Neutrophil (primary cell): ENCODE results near the gene GMFB.
"Not testable (repeated sequence)": the region's sequence is repeated elsewhere in the genome, so short reads cannot be mapped to it uniquely, and the experiment has no call there.

ENCODE experiments used
- H3K27ac ChIP-seq: fragments of 200-600 bp; sonication (generic); 2 replicates; pipeline ENCODE4 v1.5.1; 2016; ENCODE audit warnings: mild to moderate bottlenecking, moderate library complexity
- H3K27me3 ChIP-seq: fragments of 200-600 bp; sonication (generic); 2 replicates; pipeline ENCODE4 v1.6.0; 2016; ENCODE audit warnings: mild to moderate bottlenecking
- H3K36me3 ChIP-seq: fragments of 200-600 bp; sonication (generic); 2 replicates; pipeline ENCODE4 v1.5.1; 2017
- H3K4me1 ChIP-seq, 2 experiments: fragments of 200-600 bp in 1 of 2; sonication (generic) in 1 of 2; 1 replicate in 1 of 2; 2 replicates in 1 of 2; pipeline versions ENCODE4 v1.5.1 to v1.6.1; 2013 to 2016; ENCODE audit warnings: low read depth in 1 of 2, low read length in 1 of 2, mild to moderate bottlenecking in 1 of 2, moderate library complexity in 1 of 2; ENCODE audit not compliant: control insufficient read depth in 1 of 2, insufficient read depth in 1 of 2
- H3K4me3 ChIP-seq, 2 experiments: fragments of 200-600 bp in 1 of 2; sonication (generic) in 1 of 2; 1 replicate in 1 of 2; 2 replicates in 1 of 2; pipeline ENCODE4 v1.5.1; 2013 to 2016; ENCODE audit warnings: low read depth in 1 of 2, low read length in 1 of 2, mild to moderate bottlenecking in 1 of 2, moderate library complexity in 1 of 2
- H3K9me3 ChIP-seq: fragments of 200-600 bp; sonication (generic); 2 replicates; pipeline ENCODE4 v1.5.1; 2016
- TF ChIP-seq, protein P1 (sequence below): fragments of 200-600 bp; sonication (generic); IDR thresholded peaks from 2 replicates; pipeline ENCODE4 v1.5.1; 2016; ENCODE audit warnings: antibody characterized with exemption

GMFB gene

DNA sequence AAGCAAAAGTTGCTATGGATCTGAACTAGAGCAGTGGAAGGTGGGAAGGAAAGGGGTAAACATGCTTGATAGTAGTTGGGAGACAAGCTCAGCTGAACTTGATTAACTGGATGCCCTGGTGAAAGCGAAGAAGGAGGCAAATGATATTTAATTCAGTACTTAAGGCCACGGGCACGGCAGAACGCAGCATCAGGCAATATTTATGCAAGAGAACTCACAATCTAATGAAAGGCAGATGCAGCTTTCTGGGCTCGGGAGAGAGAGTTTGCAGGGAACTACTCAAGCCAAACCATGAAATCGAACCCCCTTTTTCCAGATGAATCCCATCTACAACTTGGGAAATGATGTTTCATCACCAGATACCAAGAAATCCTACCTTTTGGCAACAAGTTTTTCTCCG is 44.1 kb downstream of the GMFB start:
- TF ChIP-seq, protein P1, sequence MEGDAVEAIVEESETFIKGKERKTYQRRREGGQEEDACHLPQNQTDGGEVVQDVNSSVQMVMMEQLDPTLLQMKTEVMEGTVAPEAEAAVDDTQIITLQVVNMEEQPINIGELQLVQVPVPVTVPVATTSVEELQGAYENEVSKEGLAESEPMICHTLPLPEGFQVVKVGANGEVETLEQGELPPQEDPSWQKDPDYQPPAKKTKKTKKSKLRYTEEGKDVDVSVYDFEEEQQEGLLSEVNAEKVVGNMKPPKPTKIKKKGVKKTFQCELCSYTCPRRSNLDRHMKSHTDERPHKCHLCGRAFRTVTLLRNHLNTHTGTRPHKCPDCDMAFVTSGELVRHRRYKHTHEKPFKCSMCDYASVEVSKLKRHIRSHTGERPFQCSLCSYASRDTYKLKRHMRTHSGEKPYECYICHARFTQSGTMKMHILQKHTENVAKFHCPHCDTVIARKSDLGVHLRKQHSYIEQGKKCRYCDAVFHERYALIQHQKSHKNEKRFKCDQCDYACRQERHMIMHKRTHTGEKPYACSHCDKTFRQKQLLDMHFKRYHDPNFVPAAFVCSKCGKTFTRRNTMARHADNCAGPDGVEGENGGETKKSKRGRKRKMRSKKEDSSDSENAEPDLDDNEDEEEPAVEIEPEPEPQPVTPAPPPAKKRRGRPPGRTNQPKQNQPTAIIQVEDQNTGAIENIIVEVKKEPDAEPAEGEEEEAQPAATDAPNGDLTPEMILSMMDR = no peak
- Histone ChIP-seq H3K27ac (no peak overlapping the region), H3K4me1 (peaks cover 54 to 55% of the 10 kb centered on the region in 2 experiments), H3K9me3 (no peaks in the 10 kb centered on the region), H3K27me3 (no peaks in the 10 kb centered on the region), H3K36me3 (no peaks in the 10 kb centered on the region), H3K4me3 (no peak overlapping the region)

DNA sequence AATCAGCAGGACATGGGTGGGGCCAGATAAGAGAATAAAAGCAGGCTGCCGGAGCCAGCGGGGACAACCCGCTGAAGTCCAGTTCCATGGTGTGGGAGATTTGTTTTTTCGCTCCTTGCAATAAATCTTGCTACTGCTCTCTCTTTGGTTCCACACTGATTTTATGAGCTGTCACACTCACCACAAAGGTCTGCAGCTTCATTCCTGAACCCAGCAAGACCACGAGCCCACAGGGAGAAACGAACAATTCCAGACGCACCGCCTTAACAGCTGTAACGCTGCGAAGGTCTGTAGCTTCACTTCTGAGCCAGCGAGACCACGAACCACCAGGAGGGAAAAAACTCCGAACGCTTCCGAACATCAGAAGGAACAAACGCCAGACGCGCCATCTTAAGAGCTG is 44.8 kb downstream of the GMFB start:
- TF ChIP-seq, protein P1 = no peak
- Histone ChIP-seq H3K4me3 (no peak overlapping the region), H3K27ac (no peak overlapping the region), H3K4me1 (peaks cover 53 to 55% of the 10 kb centered on the region in 2 experiments), H3K27me3 (no peaks in the 10 kb centered on the region), H3K36me3 (no peaks in the 10 kb centered on the region), H3K9me3 (no peaks in the 10 kb centered on the region)

DNA sequence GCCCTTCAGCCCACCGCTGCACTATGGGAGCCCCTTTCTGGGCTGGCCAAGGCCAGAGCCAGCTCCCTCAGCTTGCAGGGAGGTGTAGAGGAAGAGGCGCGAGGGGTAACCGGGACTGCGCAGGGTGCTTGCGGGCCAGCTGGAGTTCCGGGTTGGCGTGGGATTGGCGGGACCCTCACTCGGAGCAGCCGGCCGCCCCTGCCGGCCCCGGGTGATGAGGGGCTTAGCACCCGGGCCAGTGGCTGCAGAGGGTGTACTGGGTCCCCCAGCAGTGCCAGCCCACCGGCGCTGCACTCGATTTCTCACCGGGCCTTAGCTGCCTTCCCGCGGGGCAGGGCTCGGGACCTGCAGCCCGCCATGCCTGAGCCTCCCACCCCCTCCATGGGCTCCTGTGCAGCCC is 45.8 kb downstream of the GMFB start:
- not testable (repeated sequence) for H3K27me3 ChIP-seq, H3K27ac ChIP-seq, H3K4me3 ChIP-seq, H3K36me3 ChIP-seq, H3K9me3 ChIP-seq
- H3K4me1 ChIP-seq = peaks cover 48 to 51% of the 10 kb centered on the region in 2 experiments

DNA sequence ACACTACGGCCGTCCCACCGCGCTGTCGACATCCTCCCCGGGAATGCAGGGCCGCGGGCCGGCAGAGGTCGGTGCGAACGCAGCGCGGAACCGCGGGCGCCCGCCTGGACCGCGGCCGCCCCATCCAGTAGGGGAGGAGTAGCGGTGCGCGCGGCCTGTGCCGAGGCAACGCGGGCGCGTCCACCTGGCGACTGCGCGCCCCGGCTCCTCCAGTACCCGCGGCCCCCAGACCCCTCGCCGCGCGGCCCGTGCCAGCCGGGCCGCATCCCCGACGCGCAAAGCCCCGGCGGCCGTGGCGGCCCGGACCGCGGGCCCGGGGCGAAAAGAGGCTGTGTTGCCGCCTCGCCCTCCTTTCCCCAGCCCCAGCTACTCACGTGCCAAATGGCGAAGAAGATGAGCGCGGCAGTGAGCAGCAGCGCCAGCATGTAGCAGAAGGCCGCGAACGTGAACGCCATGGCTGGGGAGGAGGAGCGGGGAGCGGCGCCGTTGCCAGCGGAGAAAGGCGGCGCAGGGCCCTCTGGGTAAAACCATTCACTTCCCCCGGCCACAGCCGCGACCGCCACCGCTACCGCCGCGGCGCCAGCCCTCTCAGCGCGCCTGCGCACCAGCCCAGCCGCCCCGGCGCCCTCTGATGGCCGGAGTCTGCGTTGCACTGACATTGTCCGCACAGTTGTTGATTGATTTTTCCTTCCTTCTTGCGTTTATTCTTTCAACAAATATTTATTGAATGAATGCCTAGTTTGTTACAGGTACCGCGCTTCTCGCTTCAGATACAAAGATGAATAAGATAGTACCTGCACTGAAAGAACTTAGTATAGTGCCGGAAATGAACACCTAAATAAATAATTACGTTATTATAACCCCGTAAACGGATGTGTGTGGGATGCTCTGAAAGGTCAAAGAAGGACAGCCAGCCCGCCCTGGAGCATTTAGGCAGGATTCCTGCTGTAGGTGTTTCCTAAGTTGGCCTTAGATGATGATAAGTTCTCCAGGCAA is 47.6 kb downstream of the GMFB start, which contains the start of gene CNIH1:
CNIH1 (minus strand) TSS at position 502 of the 996 bp plus-strand sequence; CDS start at position 455, 47 bp downstream.
- H3K27ac ChIP-seq = peak within 1 kb of the TSS; percentile 88
- TF ChIP-seq, protein P1 = peak; percentile 99

DNA sequence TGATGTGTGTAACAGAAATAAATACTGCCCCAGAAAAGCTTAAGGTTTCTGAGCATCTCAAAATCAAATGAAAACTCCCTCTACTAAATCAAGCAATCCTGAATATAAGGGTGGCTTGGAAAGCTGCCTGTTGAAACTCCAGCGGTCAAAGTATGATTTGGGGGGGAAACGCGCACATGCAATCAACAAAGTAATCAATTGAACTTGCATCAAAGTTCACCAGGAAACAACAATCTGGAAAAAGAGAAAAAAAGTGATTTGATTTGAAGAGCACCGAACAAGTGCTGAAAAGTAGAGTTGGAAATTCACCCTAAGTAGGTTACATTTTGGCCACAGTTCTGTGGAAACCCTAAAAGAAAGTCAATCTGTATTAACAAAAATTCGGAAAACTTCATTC is 48.3 kb downstream of the GMFB start:
- no peaks in the 10 kb centered on the region for H3K9me3 ChIP-seq
- peaks cover 23 to 26% of the 10 kb centered on the region in 2 experiments for H3K4me1 ChIP-seq
- H3K27me3 ChIP-seq = no peaks in the 10 kb centered on the region
- no peaks in the 10 kb centered on the region for H3K36me3 ChIP-seq
- H3K4me3 ChIP-seq = peak overlapping the region; percentile 71 to 81
- TF ChIP-seq, protein P1 = no peak
- H3K27ac ChIP-seq = peak overlapping the region; percentile 88

More for the DNA sequence above, 47.6 kb downstream of the GMFB start, which contains the start of gene CNIH1:
- Histone ChIP-seq H3K9me3 (no peaks in the 10 kb centered on the region), H3K27me3 (no peaks in the 10 kb centered on the region), H3K4me1 (peaks cover 30 to 33% of the 10 kb centered on the region in 2 experiments), H3K36me3 (no peaks in the 10 kb centered on the region), H3K4me3 (peak within 1 kb of the TSS; percentile 71 to 81)

DNA sequence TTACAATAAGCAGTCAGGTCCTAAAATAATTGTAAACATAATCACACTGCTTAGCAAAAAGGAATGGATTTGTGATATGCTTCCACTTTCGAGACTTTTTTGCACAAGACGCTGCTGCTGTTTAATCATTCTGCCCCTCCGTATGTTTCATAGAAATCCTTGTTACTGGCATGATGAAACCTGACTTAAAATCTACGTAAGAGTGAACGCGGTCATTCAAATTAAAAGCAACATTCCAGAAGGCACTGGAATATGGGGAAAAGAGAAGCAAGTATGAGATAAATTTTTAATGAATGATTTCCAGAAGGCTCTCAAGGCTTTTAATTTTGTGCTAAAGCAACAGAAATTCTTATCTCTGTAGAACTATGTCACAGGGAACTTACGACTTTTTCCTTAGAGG is 48.7 kb downstream of the GMFB start:
- peak overlapping the region; percentile 71 to 81 for H3K4me3 ChIP-seq
- H3K27ac ChIP-seq = peak overlapping the region; percentile 88
- no peaks in the 10 kb centered on the region for H3K27me3 ChIP-seq
- H3K4me1 ChIP-seq = peaks cover 20 to 22% of the 10 kb centered on the region in 2 experiments
- no peaks in the 10 kb centered on the region for H3K36me3 ChIP-seq
- no peaks in the 10 kb centered on the region for H3K9me3 ChIP-seq
- TF ChIP-seq, protein P1 = no peak
